Ovary (tissue), 9 donors: ENCODE results near the gene CACHD1. TPM values are rescaled to one million over a fixed set of nuclear protein-coding genes. Genes with fewer than 3 reads are reported as not detected.

Experiments used
- DNase-seq, 5 donors: peaks; one replicate each; pipeline ENCODE4 v3.0.0-alpha.2; 2019 to 2020
- H3K27ac ChIP-seq, 2 donors: fragments of 200-600 bp; one replicate each; pipeline versions ENCODE4 v1.5.1 to v1.8.0; 2019 to 2022
- H3K27me3 ChIP-seq: fragments of 200-600 bp; one replicate; pipeline ENCODE4 v1.8.0; 2022
- H3K36me3 ChIP-seq: fragments of 200-600 bp; sonication (generic); one replicate; pipeline ENCODE4 v1.5.1; 2019
- H3K4me1 ChIP-seq: one replicate; pipeline ENCODE4 v1.8.1; 2013; ENCODE audit warnings: mild to moderate bottlenecking, moderate library complexity; ENCODE audit not compliant: insufficient read depth
- H3K4me3 ChIP-seq: fragments of 200-600 bp; sonication (generic); one replicate; pipeline ENCODE4 v1.5.1; 2017
- H3K9me3 ChIP-seq, 2 donors: fragments of 200-600 bp in 1 of 2; sonication (generic) in 1 of 2; one replicate each; pipeline versions ENCODE4 v1.5.1 to v1.8.1; 2013 to 2019; ENCODE audit warnings: mild to moderate bottlenecking in 1 of 2, moderate library complexity in 1 of 2
- EP300 ChIP-seq: sonication (generic); formaldehyde crosslinking; IDR thresholded peaks from one replicate; pipeline ENCODE4 v1.6.1; 2017; ENCODE audit warnings: antibody characterized with exemption
- POLR2A ChIP-seq: fragments of 450-650 bp; IDR thresholded peaks from one replicate; pipeline ENCODE4 v1.6.1; 2017; ENCODE audit warnings: antibody characterized with exemption, mild to moderate bottlenecking, moderate library complexity
- WGBS, 3 donors: extraction: QIAGEN DNeasy Blood & Tissue Kit in 1 of 3; methylation state at CpG; one replicate each; pipeline versions ENCODE4 v1.1.5 to v1.1.7; 2013 to 2017; 5-methylcytosine and 5-hydroxymethylcytosine counted together
- intact Hi-C, 4 donors: fragments of 100-400 bp; cut with DNase I; formaldehyde crosslinking; loops; one replicate each; pipeline versions ENCODE4 v1.11.0 to v1.15.1; 2022 to 2023
- polyA plus RNA-seq, 2 donors: library from polyadenylated mRNA; stranded (reverse); fragments of 200-250 nt in 1 of 2; fragments of 350-450 nt in 1 of 2; fragmentation: Illumina TruSeq in 1 of 2; extraction: RNeasy Lipid Tissue Mini Kit (QIAGEN cat#74804) in 1 of 2; gene quantifications; one replicate each; pipeline ENCODE4 v1.2.3, GENCODE V29; 2013 to 2014
- total RNA-seq, 7 donors: library from RNA; depleted of rRNA in 2 of 7; stranded (reverse); fragments of >200 nt in 2 of 7; fragmentation: NEBNext Ultra II Directional in 3 of 7; extraction: Animal tissue kit (Norgen Biotek cat#: 25700) in 3 of 7; gene quantifications; one replicate each; pipeline versions ENCODE4 v1.1.0 to v1.2.4, GENCODE V29; 2016 to 2023
- TF ChIP-seq, protein P1 (sequence below), 3 donors: fragments of 450-650 bp in 2 of 3; fragments of 200-600 bp in 1 of 3; IDR thresholded peaks; one replicate each; pipeline versions ENCODE4 v1.5.1 to v1.8.0; 2016 to 2022; ENCODE audit warnings: antibody characterized with exemption in 3 of 3, mild to moderate bottlenecking in 1 of 3
- donor health status: DM: no; HTN: no; CAD: no; lungs with moderate emphysema.
- donor health status: DM: no; HTN: no; CAD: no.
- donor health status: Bipolar disorder and iron deficiency.
- donor health status: DM: yes; HTN: yes; CAD: no.
- donor health status: DM: no; HTN: no; CAD: no.
- donor health status: DM: yes; HTN: yes; CAD: no.

The CACHD1 gene
- total and polyA plus RNA-seq, 9 donors: 17.0 to 33.1 (median 23.2) TPM

DNA sequence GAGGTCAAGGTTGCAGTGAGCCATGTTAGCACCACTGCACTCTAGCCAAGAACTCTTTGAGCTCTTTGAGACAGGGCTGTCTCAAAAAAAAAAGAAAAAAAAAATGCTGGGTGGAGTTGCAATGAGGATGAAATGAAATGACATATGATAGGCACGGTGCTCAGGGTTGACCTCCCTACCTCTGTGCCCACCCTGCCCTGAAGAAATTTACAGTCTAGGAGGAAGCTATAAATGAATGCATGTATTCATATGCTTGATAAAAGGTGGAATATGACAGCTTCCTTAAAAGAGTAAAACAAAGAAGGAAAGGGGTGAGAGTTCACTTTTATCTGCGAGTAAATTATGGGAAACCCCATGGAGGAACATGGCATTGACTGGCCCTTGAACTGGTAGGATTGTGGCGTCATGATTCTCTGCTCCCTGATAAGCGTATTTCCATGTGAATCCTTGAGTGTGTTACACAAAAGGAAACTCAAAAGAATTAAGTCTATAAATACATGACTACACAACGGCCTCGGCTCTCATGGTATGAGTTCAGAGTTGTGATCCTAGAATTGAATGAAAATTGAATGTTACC is 215.9 kb downstream of the CACHD1 start:
- H3K9me3 ChIP-seq: no peaks in the 10 kb centered on the region
- no peak overlapping the region for H3K27ac ChIP-seq
- peaks cover 1% of the 10 kb centered on the region for H3K4me1 ChIP-seq
- TF ChIP-seq, protein P1, sequence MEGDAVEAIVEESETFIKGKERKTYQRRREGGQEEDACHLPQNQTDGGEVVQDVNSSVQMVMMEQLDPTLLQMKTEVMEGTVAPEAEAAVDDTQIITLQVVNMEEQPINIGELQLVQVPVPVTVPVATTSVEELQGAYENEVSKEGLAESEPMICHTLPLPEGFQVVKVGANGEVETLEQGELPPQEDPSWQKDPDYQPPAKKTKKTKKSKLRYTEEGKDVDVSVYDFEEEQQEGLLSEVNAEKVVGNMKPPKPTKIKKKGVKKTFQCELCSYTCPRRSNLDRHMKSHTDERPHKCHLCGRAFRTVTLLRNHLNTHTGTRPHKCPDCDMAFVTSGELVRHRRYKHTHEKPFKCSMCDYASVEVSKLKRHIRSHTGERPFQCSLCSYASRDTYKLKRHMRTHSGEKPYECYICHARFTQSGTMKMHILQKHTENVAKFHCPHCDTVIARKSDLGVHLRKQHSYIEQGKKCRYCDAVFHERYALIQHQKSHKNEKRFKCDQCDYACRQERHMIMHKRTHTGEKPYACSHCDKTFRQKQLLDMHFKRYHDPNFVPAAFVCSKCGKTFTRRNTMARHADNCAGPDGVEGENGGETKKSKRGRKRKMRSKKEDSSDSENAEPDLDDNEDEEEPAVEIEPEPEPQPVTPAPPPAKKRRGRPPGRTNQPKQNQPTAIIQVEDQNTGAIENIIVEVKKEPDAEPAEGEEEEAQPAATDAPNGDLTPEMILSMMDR (IDR thresholded peaks at IDR 0.05): no peak
- TF ChIP-seq EP300: no peak
- no peak for TF ChIP-seq POLR2A
- no peak overlapping the region for H3K4me3 ChIP-seq
- WGBS, 3 donors: 76 to 86% (median 85%) methylated on average over 6 of the region's 6 CpGs
- H3K27me3 ChIP-seq: no peaks in the 10 kb centered on the region
- no peak for DNase-seq
- intact Hi-C loops: loop anchor here in 2 of 4 donors (5.0 to 10.0 kb wide), 3 partner anchors 136 to 391 kb away; no protein-coding TSS in a partner anchor
- no peaks in the 10 kb centered on the region for H3K36me3 ChIP-seq

GRCh38 chr1:64686828-64687724 is 217.1 kb downstream of the CACHD1 start:
- TF ChIP-seq EP300: no peak
- TF ChIP-seq, protein P1 (IDR thresholded peaks at IDR 0.05): peak; percentile 52 to 70 (median 68)
- DNase-seq: peak in 1 of 5 donors; percentile 41
- WGBS, 3 donors: 34 to 37% (median 35%) methylated on average over 7 of the region's 7 CpGs
- intact Hi-C loops: loop anchor here in 2 of 4 donors (5.0 to 10.0 kb wide), 3 partner anchors 135 to 390 kb away; no protein-coding TSS in a partner anchor
- H3K9me3 ChIP-seq: no peaks in the 10 kb centered on the region
- H3K27me3 ChIP-seq: no peaks in the 10 kb centered on the region
- peak overlapping the region in 1 of 2 donors; percentile 27 for H3K27ac ChIP-seq
- no peaks in the 10 kb centered on the region for H3K36me3 ChIP-seq
- H3K4me1 ChIP-seq: peaks cover 1% of the 10 kb centered on the region
- no peak overlapping the region for H3K4me3 ChIP-seq

DNA sequence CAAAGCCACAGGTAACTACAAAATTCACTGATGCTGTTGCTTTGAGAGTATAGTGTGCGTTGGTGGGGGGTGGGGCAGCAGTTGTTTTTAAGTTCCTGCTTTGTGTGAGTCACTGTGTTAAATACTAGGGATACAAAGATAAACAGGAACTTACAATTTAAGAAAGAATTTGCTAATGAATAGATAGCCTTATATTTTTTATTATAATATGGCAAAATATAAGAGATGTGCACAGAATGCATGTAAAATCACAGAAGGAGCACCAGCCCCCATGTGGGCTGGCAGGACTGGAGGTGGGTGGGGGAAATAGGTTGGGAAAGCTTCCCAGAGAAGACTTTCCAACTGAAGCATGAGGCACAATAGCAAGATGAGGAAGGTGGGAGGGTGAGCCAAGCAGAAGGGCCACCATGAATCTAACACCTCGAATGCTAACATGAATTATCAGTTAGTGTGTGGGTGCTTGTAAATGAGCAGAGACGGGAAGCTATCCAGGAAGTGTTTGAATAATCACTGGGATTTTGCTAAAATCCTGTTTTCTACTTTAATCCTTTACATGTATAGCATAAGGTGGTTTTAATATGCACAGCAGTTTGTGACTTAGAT is 217.9 kb downstream of the CACHD1 start:
- Histone ChIP-seq H3K4me1 (peaks cover 1% of the 10 kb centered on the region), H3K36me3 (no peaks in the 10 kb centered on the region), H3K27me3 (no peaks in the 10 kb centered on the region), H3K9me3 (no peaks in the 10 kb centered on the region), H3K4me3 (no peak overlapping the region), H3K27ac (no peak overlapping the region)
- 28 to 42% (median 36%) methylated on average over 3 of the region's 3 CpGs for WGBS, 3 donors
- intact Hi-C loops: loop anchor here in 2 of 4 donors (5.0 to 10.0 kb wide), 3 partner anchors 134 to 389 kb away; no protein-coding TSS in a partner anchor
- TF ChIP-seq POLR2A (no peak), EP300 (no peak)
- TF ChIP-seq, protein P1 (IDR thresholded peaks at IDR 0.05): no peak
- DNase-seq: peak in 3 of 5 donors; percentile 19 to 47 (median 32)

DNA sequence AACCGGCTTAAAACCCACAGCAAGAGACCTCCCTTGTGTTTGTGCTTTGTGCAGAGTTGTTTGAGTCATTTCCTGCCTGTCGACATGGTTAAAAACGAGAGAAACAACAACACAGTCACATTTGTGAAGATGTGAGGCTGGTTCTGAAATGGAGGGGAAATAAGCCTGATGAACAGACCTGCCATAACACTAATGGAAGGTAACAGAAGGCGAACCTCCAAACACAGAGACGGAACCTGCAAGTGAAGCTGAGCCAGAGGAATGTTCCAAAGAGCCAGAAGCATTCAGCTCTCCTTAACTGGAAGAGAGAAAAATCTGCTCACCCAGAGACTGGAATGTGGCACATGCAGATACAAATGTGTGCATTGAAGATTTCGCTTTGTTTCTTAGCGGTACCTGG is 221.7 kb downstream of the CACHD1 start:
- TF ChIP-seq POLR2A: no peak
- TF ChIP-seq EP300: no peak
- TF ChIP-seq, protein P1 (IDR thresholded peaks at IDR 0.05): no peak
- no peak for DNase-seq
- Histone ChIP-seq H3K4me1 (no peaks in the 10 kb centered on the region), H3K36me3 (no peaks in the 10 kb centered on the region), H3K9me3 (no peaks in the 10 kb centered on the region), H3K27me3 (no peaks in the 10 kb centered on the region), H3K4me3 (no peak overlapping the region), H3K27ac (no peak overlapping the region)
- 40 to 65% (median 44%) methylated on average over 7 of the region's 7 CpGs for WGBS, 3 donors
- intact Hi-C loops: loop anchor here in 1 of 4 donors (10.0 kb wide), 1 partner anchor 133 kb away; no protein-coding TSS in a partner anchor
